ENCODE measurements around the gene TRANK1. TPM values are rescaled to one million over a fixed set of nuclear protein-coding genes. Genes with fewer than 3 reads are reported as not detected.
A peak's percentile ranks its signal among the peaks of the same experiment; 100 is the strongest.

The TRANK1 gene
- polyA plus RNA-seq, 12 donors, result 4.0 to 19.3 (median 5.6) TPM; not detected in 1

GRCh38 chr3:36803091-36803791 lies 141.6 kb downstream of the TRANK1 start:
- DNase-seq, result no peak

DNA sequence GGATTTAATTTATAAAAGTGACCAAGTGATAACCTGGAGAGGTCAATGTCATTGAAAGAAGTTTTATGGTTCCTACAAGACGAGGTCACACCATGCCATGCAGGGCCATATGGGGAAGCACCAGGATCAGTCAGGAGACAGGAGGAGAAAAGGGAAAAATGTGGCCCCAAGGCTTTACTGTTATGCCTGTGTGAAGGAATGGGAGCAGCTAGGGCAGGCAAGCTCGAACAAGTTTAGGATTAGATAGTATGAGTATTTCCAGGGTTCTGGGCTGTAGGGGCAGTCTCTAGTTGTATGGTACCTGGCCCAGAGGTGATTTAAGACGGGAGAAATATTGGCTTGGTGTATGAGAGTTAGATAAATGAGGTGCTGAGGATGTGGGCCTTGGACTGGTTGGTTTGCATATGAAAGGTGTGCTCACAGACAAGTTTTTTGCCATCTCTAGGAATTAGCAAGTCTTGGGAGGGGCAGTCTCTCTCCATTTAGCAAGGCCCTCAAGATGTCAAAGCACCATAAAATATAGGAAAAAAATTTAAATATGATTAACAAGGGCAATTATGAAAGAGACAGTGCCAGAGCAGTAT lies 144.2 kb downstream of the TRANK1 start:
- DNase-seq, result no peak

- DNase-seq, result no peak
These were observed 148.0 kb downstream of the TRANK1 start for GRCh38 chr3:36796881-36797280.

- peak; percentile 25 for DNase-seq
These were observed 148.7 kb downstream of the TRANK1 start for GRCh38 chr3:36796161-36796560.

DNA sequence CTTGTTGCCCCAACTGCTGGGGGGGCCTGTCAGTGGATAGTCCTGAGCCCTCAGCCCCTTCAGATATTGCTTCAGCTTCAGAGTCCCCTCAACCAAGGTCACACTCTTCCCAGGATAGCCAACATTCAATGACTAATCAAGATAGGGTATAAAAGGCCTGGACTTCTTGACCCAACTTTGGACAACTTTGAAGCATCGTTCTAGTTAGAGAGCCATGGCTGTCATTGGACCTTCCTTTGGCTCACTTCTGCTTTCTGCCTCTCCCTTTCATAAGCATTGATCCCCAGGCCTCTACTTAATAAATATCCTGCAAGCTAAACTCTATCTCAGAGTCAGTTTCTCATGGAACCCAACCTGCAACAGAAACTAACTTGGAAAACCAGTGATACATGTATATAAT lies 149.2 kb downstream of the TRANK1 start:
- DNase-seq, result no peak

- no peak for DNase-seq
These were observed 152.5 kb downstream of the TRANK1 start for GRCh38 chr3:36792342-36792741.

DNA sequence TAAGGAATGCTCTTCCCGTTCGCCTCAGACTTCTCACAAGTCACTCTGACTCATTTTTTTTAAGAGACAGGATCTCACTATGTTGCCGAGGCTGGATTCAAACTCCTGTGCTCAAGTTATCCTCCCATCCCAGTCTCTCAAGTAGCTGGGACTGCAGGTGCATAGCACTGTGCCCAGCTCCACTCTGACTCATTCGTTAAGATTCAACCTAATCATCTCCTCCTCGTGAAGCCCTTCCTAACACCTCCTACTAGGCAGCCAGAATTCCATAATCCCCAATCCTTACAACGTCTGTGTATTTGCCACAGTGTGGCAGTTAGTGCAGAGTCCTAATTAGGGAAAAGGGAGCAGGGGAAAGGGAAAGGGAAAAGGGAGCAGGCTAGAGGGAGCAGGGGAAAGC lies 154.1 kb downstream of the TRANK1 start:
- DNase-seq, result no peak

GRCh38 chr3:36786921-36787890 lies 157.6 kb downstream of the TRANK1 start:
- no peak for DNase-seq

GRCh38 chr3:36784138-36784635 lies 160.7 kb downstream of the TRANK1 start:
- peak; percentile 58 for DNase-seq

GRCh38 chr3:36777424-36778218 lies 167.2 kb downstream of the TRANK1 start:
- no peak for DNase-seq

Other genes starting within 250 kb of the TRANK1 start
- gene DCLK3, start 180.5 kb downstream of the TRANK1 start, polyA plus RNA-seq (ENCODE audit: insufficient read length in 12 of 12), result 1 to 10 TPM in 11 of 12 donors, not detected in 1; 1.6 to 4.1 (median 2.2) TPM
- gene EPM2AIP1, start 48.1 kb upstream of the TRANK1 start, polyA plus RNA-seq (ENCODE audit: insufficient read length in 12 of 12), result 10 to 100 TPM in 11 of 12 donors, not detected in 1; 24.4 to 44.4 (median 34.8) TPM
- 10 to 100 TPM in 11 of 12 donors, not detected in 1; 33.5 to 59.2 (median 48.6) TPM for gene MLH1, start 48.5 kb upstream of the TRANK1 start, polyA plus RNA-seq (ENCODE audit: insufficient read length in 12 of 12)
- 10 to 100 TPM in 11 of 12 donors, not detected in 1; 33.1 to 76.3 (median 45.3) TPM for gene LRRFIP2, start 229.5 kb upstream of the TRANK1 start, polyA plus RNA-seq (ENCODE audit: insufficient read length in 12 of 12)